ENCODE measurements around the gene TGIF1.

DNA sequence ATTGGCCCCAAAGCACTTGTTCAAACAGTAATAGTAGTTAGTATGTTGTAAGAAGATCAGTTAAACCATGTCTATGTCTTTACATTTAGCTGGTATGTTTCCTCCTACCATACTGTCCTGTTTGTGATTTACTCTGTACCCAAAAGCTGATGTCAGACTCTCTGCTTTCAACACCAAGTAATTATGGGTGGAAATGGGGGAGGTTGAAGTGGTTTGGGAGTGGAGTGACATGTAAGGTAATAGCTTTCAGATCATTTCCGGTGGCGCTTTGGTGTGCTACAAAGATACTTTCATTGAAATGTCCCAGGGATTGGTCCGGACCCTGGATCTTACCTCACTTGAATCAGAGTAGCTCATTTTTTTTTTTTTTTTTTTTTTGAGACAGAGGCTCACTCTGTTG lies 39.7 kb upstream of the TGIF1 start:
- TF ChIP-seq POLR2AphosphoS5 (IDR thresholded peaks at IDR 0.05) (no peak), POLR2A (IDR thresholded peaks at IDR 0.05) (no peak)
- TF ChIP-seq, protein P1, sequence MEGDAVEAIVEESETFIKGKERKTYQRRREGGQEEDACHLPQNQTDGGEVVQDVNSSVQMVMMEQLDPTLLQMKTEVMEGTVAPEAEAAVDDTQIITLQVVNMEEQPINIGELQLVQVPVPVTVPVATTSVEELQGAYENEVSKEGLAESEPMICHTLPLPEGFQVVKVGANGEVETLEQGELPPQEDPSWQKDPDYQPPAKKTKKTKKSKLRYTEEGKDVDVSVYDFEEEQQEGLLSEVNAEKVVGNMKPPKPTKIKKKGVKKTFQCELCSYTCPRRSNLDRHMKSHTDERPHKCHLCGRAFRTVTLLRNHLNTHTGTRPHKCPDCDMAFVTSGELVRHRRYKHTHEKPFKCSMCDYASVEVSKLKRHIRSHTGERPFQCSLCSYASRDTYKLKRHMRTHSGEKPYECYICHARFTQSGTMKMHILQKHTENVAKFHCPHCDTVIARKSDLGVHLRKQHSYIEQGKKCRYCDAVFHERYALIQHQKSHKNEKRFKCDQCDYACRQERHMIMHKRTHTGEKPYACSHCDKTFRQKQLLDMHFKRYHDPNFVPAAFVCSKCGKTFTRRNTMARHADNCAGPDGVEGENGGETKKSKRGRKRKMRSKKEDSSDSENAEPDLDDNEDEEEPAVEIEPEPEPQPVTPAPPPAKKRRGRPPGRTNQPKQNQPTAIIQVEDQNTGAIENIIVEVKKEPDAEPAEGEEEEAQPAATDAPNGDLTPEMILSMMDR (IDR thresholded peaks at IDR 0.05 in 8 of 11, conservative IDR thresholded peaks at IDR 0.05 in 3 of 11): no peak

All from spleen (tissue), 7 donors.